ENCODE data around the gene TCEA2.

Gene TCEA2

DNA sequence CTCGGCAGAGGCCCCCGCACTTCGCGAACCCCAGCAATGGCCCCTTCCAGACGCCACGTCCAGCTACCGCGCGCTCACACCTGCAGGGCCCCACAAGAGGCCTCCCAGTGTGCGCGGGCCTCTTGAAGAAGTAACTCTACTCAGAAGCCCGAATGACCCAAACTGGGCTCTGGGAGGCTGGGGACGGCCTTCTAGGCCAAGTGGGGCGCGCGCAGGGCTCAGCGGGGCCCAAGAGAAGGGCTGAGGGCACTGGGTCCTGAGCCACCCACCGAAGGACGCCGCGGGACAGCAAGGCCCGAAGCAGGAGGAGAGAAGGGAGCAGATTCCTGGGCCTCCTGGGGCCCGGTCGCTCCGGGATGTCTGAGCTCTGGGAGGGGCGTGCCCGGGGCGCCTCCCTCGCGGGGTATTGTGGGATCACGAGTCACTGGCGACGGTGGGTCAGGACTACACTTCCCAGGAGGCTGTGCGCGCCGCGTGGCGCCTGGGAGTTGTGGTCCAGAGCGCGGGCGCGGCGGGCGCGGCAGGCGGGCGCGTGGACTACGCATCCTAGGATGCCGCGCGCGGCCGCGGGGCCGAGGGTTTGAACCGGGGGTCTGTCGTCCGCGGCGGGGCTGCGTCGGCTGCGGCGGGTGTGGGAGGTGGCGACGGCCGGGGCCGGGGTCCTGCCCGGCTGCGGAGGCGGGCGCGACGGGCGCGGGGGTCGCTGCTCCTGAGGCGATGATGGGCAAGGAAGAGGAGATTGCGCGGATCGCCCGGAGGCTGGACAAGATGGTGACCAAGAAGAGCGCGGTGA is at the start of gene TCEA2:
TCEA2 (plus strand) TSS at position 603 of the 793 bp plus-strand sequence; CDS start at position 718, 115 bp downstream.
- TF ChIP-seq GATA2 (IDR thresholded peaks at IDR 0.05; ENCODE audit: low read depth, low read length) (no peak), GATA3 (IDR thresholded peaks at IDR 0.05; ENCODE audit: low read depth, low read length) (no peak)

DNA sequence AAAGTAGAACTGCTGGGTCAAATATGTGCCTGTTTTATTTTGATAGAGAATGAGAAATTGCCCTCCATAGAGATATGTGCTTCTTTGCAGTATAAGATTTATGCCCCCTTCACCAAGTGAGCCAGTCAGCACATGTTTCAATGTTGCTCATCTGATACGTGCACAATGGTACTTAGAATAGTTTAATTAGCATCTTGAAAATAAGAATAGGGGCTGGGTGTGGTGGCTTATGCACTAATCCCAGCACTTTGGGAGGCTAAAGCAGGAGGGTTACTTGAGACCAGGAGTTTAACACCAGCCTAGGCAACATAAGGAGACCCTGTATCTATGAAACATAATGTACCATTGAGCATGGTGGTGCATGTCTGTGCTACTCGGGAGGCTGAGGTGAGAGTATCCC is 47.4 kb upstream of the TCEA2 start:
- no peak for TF ChIP-seq GATA2 (IDR thresholded peaks at IDR 0.05; ENCODE audit: low read depth, low read length)
- no peak for TF ChIP-seq GATA3 (IDR thresholded peaks at IDR 0.05; ENCODE audit: low read depth, low read length)

GRCh38 chr20:64021124-64021975 is 41.6 kb upstream of the TCEA2 start:
- no peak for TF ChIP-seq GATA2 (IDR thresholded peaks at IDR 0.05; ENCODE audit: low read depth, low read length)
- no peak for TF ChIP-seq GATA3 (IDR thresholded peaks at IDR 0.05; ENCODE audit: low read depth, low read length)

DNA sequence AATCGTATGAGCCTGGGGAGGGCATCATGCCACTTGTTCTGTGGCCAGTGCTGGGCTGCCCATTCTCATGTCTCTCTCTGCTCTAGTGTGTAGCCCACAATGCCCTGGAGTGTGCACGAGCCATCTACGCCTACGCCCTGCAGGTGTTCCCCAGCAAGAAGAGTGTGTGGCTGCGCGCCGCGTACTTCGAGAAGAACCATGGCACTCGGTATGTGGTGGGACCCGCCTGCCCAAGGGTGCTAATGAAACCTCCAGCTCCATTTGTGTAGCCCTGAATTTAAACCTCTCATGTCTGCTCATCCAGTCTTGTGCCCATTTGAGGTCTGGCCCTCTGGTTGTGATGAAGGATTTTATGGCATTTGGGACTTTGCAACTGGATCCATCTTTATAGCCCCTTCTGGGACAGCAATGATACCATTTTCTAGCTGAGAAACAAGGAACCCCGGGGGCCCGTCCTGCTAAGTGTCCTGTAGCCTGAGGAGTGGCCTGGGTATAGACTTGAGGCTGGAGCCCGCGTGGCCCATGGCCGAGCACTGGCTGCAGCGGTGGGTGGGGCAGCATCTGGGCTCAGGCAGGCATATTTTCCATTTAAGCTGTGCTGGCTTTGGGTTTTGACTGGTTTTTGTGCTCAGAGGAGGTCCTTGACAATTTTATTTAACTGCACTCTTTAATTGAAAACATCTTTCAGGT is 40.2 kb upstream of the TCEA2 start:
- no peak for TF ChIP-seq GATA3 (IDR thresholded peaks at IDR 0.05; ENCODE audit: low read depth, low read length)
- no peak for TF ChIP-seq GATA2 (IDR thresholded peaks at IDR 0.05; ENCODE audit: low read depth, low read length)

DNA sequence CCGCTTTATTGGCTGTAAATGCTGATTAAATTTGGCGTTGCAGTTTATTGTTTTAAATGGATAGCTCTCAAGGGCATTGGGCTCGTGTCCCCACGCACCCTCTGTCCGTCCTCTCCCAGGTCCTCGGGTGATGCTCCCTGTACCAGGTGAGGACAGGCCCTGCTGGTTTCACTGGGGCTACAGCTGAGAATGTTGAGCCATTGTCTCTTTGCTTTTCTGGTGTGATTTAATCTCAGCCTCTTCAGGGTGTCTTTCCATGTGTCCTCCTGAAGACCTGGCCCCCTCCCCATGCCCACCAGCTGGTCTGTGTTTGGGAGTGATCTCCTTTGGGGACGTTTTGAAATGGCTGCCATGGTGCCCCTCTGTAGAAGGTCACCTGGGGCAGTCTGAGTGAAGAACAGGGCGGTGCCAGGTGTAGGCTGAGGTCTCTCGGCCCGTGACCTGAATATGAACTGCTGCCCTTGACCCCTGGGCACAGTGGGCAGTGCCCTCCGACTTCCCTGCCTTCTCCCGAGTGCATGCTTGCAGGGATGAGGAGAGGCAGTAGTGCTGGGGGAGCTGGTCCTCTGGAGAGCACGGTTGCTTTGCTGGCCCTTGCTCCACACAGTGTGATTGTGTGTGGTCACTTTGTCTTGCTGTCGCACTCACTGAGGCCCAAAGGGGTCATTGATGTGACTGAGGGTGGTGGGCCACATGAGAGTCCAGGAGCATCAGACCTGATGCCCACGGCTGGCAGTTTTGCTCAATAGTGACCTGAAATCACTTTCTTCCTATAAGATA is 39.4 kb upstream of the TCEA2 start:
- TF ChIP-seq GATA2 (IDR thresholded peaks at IDR 0.05; ENCODE audit: low read depth, low read length), result no peak
- TF ChIP-seq GATA3 (IDR thresholded peaks at IDR 0.05; ENCODE audit: low read depth, low read length), result no peak

DNA sequence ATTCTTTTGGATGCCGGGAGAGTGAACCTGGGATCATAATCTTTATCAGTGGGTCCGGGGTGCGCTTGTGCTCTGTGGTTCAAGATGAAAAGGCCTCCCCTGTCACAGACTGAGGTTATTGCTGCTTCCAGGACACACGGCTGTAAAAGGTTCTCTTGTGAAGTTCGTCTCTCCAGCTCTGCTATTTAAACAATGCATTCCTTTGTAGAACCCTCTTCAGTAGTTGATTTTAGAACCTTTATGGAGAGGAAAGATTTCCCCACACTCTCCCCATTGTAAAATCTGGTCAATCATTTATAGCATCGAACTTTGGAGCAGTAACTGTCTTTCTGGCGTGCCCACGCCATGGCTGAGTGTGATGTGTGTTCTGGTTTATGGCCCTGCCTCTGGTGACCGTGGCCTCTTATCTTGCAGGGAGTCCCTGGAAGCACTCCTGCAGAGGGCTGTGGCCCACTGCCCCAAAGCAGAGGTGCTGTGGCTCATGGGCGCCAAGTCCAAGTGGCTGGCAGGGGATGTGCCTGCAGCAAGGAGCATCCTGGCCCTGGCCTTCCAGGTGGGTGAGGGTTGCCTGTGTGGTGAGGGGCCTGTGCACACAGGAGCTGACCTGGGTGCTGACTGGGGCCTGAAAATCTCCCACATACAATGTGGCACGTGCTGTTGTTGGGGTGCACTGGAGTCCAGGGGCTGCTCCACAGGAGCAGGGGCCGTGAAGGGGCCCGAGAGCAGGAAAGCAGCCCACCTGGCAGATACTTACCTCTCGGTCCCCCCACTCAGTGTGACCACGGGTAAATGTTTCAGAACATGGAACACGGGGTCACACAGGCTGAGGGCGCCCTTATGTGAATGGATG is 38.6 kb upstream of the TCEA2 start:
- TF ChIP-seq GATA2 (IDR thresholded peaks at IDR 0.05; ENCODE audit: low read depth, low read length) (no peak), GATA3 (IDR thresholded peaks at IDR 0.05; ENCODE audit: low read depth, low read length) (no peak)

GRCh38 chr20:64025101-64025825 is 37.7 kb upstream of the TCEA2 start:
- TF ChIP-seq GATA3 (IDR thresholded peaks at IDR 0.05; ENCODE audit: low read depth, low read length) (no peak), GATA2 (IDR thresholded peaks at IDR 0.05; ENCODE audit: low read depth, low read length) (no peak)

DNA sequence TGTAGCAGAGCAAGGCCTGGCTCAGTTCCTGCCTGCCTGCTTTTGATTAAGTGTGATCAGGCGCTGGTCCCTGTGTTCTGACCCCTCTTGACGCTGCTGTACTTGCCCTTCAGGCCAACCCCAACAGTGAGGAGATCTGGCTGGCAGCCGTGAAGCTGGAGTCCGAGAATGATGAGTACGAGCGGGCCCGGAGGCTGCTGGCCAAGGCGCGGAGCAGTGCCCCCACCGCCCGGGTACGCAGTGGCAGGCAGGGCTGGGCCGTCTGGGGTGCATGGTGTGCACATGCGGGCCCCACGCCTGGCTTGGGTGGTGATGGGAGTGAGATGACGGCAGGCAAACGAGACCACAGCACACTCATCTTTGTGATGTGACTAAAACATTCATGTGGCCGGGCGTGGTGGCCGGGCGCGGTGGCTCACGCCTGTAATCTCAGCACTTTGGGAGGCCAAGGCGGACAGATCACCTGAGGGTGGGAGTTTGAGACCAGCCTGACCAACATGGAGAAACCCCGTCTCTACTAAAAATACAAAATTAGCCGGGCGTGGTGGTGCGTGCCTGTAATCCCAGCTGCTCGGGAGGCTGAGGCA is 37.1 kb upstream of the TCEA2 start:
- TF ChIP-seq GATA3 (IDR thresholded peaks at IDR 0.05; ENCODE audit: low read depth, low read length) (no peak), GATA2 (IDR thresholded peaks at IDR 0.05; ENCODE audit: low read depth, low read length) (no peak)

DNA sequence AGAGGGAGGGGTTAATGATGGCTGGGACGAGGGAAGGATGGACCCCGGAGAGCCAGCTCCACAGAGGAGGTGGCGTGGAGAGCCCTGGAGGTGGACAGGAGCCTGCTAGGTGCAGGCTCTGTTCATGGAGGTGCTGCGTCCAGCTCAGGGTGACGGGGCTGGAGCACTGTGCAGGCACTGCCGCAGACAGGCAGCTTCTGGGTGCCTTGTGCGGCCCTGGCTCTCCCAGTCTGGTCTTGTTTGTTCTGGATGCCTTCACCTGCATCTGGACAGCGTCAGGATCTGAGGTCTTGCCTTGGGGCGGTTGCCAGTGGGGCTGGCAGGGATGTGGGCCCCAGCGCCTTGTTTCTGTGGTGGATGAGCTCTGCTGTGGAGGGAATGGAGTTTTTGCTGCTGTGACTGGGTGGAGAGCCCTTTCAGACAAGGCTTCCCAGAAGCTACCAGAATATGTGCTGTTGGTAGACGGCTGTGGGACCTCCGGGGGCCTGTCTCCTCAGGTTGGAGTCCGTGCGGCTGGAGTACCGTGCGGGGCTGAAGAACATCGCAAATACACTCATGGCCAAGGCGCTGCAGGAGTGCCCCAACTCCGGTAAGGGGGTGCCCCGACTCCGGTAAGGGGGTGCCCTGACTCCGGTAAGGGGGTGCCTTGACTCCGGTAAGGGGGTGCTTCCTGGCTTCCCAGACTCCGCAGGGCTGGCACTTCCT is 34.9 kb upstream of the TCEA2 start:
- TF ChIP-seq GATA2 (IDR thresholded peaks at IDR 0.05; ENCODE audit: low read depth, low read length), result no peak
- no peak for TF ChIP-seq GATA3 (IDR thresholded peaks at IDR 0.05; ENCODE audit: low read depth, low read length)

GRCh38 chr20:64029293-64030117 is 33.5 kb upstream of the TCEA2 start:
- TF ChIP-seq GATA2 (IDR thresholded peaks at IDR 0.05; ENCODE audit: low read depth, low read length) (no peak), GATA3 (IDR thresholded peaks at IDR 0.05; ENCODE audit: low read depth, low read length) (no peak)
